GM19193 (cell line): ENCODE data around the gene OR8D4.

Experiments used
- POLR2A ChIP-seq: IDR thresholded peaks from 4 replicates; pipeline ENCODE4 v1.6.1; 2011; ENCODE audit not compliant: insufficient read depth, insufficient read length; ENCODE audit errors: extremely low read depth

Gene OR8D4

GRCh38 chr11:123901867-123902266 is at the start of gene OR8D4:
Gene OR8D4 (plus strand): TSS chr11:123902167. CDS start chr11:123906432, 4,265 bp downstream.
- no peak for TF ChIP-seq POLR2A

DNA sequence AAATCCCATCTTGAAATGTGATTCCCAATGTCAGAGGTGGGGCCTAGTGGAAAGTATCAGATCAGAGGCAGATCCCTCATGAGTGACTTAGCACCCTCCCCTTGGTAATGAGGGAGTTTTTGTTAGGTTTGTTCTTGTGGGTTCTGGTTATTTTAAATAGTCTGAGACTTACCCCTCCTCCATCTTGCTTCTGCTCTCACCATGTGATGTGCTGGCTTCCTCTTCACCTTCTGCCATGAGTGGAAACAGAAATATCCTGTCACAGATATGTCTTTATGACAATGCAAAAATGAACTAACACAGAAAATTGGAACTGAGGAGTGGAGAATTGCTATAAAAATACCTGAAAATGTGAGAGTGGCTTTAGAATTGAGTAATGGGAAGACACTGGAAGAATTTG is 49.6 kb upstream of the OR8D4 start:
- no peak for TF ChIP-seq POLR2A

GRCh38 chr11:123853038-123853437 is 48.9 kb upstream of the OR8D4 start:
- TF ChIP-seq POLR2A: no peak

GRCh38 chr11:123856444-123856843 is 45.5 kb upstream of the OR8D4 start:
- TF ChIP-seq POLR2A: no peak

DNA sequence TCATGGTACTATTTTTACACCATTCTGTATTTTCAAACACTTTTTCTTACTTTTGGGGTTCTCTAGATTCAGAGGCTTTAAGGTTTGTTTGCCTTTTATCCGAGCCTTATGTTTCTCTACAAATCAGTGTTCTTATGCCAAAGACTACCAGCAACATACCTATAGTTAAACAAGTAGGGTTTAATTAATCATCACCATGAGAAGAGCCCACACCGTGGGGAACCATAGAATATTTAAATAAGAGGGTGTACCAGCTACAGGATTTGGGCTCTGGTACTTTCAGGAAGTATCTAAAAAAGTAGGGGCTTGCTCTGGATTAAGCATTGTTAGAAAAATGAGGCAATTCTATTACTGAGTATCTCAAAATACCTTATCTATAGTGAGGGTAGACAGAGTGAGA is 42.2 kb upstream of the OR8D4 start:
- no peak for TF ChIP-seq POLR2A

- TF ChIP-seq POLR2A: no peak
Measured at GRCh38 chr11:123880912-123881311, 21.1 kb upstream of the OR8D4 start.

GRCh38 chr11:123885570-123885969 is 16.4 kb upstream of the OR8D4 start, which contains the start of gene TMEM225:
Gene TMEM225 (minus strand): TSS chr11:123885670. CDS start chr11:123885425, 245 bp downstream.
- TF ChIP-seq POLR2A: no peak

- no peak for TF ChIP-seq POLR2A
Measured at GRCh38 chr11:123892031-123892430, 9.9 kb upstream of the OR8D4 start.

DNA sequence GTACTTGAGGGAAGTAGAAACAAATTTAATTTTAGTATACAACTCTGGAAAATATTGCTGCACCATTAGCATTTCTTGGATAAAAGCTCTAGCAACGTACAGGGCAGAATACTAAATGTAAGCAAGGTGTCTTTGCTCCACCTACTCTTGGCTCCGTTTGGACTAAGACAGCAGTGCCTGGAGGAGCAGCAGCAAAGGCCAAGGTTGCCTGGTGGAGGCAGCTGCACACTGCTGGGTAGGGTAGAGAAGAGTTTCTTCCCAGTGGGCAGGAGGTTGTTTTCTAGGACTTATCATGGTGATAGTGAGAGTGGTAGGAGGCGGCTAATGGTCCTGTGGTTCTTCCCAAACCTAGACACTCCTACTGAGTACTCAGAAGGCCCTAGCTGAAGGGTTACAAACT is 2.2 kb upstream of the OR8D4 start:
- no peak for TF ChIP-seq POLR2A

DNA sequence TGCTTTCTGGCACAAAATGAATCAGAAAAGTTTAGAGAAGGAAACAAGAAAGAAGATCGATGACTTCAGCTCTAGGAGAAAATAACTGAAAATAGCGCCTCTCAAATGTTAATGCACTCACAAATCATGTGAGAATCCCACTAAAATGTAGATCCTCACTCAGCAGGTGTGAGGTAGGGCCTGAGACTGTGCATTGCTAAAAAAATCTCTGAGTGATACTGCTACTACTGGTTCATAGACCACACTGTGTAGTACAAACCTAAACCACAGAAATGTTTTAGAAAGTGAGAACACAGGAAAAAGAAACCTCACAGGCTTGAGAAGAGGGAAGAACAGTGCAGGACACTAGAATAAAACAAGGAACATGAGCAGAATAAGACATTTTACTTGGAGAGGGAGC is 2.0 kb downstream of the OR8D4 start:
- no peak for TF ChIP-seq POLR2A

GRCh38 chr11:123904932-123905331 is 3.0 kb downstream of the OR8D4 start:
- no peak for TF ChIP-seq POLR2A

DNA sequence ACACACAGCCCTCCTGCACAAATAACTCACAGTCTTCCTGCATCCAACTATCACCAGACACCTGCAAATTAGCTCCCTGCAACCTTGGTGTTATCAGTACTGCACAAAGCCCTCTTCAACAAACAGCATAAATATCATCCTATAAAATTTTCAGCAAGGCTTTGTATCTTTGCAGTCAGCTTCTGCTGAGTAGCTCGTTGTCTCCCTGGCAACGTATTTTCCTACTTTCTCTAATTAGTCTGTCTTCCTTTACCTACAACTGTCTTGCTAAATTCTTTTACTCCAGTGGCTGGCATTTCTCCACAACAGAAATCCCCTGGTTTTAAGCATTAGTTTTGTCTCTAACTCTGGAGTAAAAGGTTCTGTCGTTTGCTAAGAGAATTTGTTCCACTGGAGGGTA is 3.9 kb downstream of the OR8D4 start:
- no peak for TF ChIP-seq POLR2A

GRCh38 chr11:123920943-123921342 is 19.0 kb downstream of the OR8D4 start:
- TF ChIP-seq POLR2A: no peak

GRCh38 chr11:123924027-123924426 is 22.1 kb downstream of the OR8D4 start:
- TF ChIP-seq POLR2A: no peak

DNA sequence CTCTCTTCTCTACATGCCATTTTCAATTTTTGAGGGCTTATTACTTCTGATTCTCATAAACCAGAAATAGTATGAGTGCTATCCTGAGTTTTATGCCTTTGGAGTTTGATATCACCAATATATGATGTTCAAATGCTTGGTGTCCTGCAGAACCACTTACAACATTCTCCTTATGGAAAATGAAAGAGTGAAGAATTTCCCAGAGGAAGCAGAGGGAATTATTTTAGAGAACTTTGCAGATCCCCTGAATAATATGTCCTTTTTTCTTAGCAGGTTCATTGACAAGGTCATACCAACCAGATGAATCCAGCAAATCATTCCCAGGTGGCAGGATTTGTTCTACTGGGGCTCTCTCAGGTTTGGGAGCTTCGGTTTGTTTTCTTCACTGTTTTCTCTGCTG is 37.4 kb downstream of the OR8D4 start, which contains the start of gene OR4D5:
OR4D5 (plus strand) TSS at position 301 of the 400 bp plus-strand sequence; CDS start at position 301, 0 bp downstream.
- TF ChIP-seq POLR2A: no peak

- no peak for TF ChIP-seq POLR2A
Measured at GRCh38 chr11:123942413-123942812, 40.4 kb downstream of the OR8D4 start.

DNA sequence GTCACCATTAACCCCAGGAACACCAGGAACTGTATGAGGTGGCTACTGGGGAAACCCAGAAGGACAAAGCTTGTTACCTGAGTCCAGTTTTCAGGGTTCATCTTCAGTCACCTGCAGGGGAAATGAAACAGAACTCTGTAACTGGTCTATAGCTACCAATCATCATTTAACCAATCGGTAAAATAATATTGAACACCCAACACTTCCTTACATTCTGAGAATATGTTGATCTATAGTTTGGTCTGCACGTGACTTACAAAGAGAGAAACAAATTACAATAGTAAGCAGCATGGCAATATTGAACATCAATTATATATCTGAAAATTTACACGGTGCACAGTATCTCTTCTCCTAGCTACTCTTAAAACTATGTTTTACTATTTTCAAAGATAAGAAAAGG is 41.8 kb downstream of the OR8D4 start, which contains the start of gene OR6T1:
OR6T1 (minus strand) TSS at position 101 of the 400 bp plus-strand sequence; CDS start at position 101, 0 bp downstream.
- TF ChIP-seq POLR2A: no peak

GRCh38 chr11:123945132-123945531 is 43.2 kb downstream of the OR8D4 start:
- no peak for TF ChIP-seq POLR2A

GRCh38 chr11:123956752-123957151 is 54.8 kb downstream of the OR8D4 start:
- TF ChIP-seq POLR2A: no peak
